Epithelial cell of umbilical artery (primary cell): ENCODE results near the gene RNF121. TPM values are rescaled to one million over a fixed set of nuclear protein-coding genes. Genes with fewer than 3 reads are reported as not detected.

Experiments used
- total RNA-seq: library from RNA; depleted of rRNA; stranded (reverse); fragments of >200 nt; gene quantifications from 2 replicates; pipeline ENCODE4 v1.2.3, GENCODE V29; 2014

Gene RNF121
- total RNA-seq, result 94.4 and 97.8 TPM in 2 replicates

DNA sequence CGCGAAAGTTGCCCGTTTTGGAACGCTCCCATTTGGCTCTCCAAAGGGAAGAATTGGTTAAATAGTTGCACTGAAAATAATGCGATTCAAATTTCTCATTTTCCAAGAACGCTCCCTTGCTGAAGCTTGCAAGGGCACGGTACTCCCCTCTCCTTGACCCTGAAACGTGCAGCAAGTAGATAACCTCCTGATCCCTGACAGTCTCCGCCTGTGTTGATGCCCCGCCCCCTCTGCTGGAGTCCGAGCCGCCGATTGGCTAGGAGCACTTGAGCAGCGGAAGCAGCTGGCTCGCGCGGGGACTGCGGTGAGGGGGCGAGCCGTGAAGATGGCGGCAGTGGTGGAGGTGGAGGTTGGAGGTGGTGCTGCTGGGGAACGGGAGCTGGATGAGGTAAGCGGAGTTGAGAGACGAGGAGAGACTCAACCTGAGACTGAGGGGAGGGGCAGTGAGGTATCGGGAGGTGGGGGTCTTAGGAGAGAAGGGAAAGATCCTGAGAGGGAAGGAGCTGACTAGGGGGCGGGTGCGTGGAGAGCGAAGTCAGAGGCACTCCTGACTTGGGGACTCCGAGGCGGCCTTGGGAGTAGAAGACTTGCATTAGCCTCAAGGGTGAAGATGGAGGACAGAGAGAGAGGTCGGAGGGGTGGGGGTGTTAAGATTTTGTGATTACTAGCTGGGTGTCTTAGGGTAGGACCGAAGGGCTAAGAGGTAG, at the start of gene RNF121:
RNF121 (plus strand) TSS at position 310 of the 707 bp plus-strand sequence; CDS start at position 326, 16 bp downstream.

DNA sequence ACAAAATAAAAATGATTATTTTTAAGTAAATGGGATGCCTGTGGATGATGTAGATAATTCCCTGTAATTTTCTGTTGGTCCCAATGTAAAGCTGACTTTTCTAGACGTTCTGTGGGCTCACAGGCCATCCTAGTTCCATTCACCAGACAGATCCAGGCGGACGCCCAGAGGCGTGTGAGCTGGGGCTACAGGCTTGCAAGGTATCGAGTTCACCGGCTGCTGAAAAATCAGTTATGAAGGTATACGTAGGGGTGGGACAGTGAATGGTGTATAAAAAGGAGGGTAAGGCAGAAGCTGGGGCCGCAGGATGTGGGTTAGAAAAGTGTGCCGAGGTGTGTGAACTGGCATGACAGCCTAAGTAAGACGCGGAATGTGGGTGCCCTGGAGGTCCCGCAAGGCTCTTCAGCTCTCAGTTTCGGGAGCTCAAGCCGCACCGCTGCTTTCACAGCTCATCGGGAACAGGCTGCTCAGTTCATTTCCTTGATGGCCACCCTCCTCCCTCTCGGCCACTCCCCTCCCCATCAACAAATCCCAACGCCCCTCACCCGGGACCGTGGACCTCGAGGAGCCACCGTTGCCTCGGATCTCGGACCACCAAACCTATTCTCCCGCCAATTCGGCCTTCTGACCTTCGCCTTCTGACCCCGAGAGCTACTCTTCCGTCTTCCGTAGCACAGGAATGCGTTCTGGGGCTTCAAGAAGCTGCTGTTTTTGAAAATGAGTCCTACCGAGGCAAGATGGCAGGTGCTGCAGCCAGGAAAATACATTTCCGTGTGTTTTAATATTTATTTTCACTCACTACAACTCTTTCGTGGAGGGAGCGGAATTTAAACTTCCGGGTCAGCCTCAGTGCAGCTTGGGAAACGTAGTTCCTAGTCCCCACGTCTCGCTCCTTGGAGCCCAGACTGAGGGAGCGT, 768 bp upstream of the RNF121 start, which contains the start of gene XNDC1N:
XNDC1N (minus strand) TSS at position 775 of the 917 bp plus-strand sequence. CDS start 5,241 bp downstream, outside the sequence.

DNA sequence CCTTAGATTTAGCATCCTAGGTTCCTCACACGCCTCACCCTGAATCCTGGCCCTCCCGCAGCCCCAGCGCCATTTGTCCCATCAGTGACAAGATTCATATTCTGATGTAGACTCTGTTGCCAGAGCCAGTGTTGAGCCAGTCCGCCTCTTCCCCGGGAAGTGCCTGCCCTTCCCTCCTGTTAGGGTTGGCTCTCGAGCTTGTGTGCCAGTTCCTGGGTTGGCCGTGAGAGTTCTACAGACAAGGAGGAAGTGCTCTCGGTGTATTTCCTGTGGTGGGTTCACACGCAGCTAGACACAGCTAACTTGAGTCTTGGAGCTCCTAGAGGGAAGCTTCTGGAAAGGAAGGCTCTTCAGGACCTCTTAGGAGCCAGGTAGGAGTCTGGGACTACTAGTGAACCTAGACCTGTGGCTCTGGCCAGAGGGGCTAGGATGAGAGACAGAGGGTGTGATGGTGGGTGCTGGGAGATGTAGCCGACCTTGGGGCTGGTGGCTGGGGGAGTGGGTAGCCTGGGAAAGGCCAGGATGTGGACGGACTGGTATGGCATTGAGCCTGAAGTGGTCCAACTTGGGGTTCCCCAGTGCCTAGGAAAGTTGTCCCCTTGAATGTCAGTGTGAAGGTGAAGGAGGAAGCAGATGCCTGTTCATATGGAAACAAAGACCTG, 69.9 kb downstream of the RNF121 start, which contains the start of gene IL18BP:
IL18BP (plus strand) TSS at position 261 of the 662 bp plus-strand sequence. CDS start 1,076 bp downstream, outside the sequence.

Other genes with a start within 250 kb of the RNF121 start
- gene DEFB108B, start 95.8 kb upstream of the RNF121 start, total RNA-seq, result not detected in 2 replicates
- not detected in 2 replicates for gene DEFB131B, start 50.6 kb upstream of the RNF121 start, total RNA-seq
- 2.6 and 9.4 TPM in 2 replicates for gene XNDC1N, start 452 bp upstream of the RNF121 start, total RNA-seq
- 7.0 and 9.1 TPM in 2 replicates for gene IL18BP, start 69.9 kb downstream of the RNF121 start, total RNA-seq
- gene NUMA1, start 151.5 kb downstream of the RNF121 start, total RNA-seq, result 114 and 117 TPM in 2 replicates
- gene LRRC51, start 151.8 kb downstream of the RNF121 start, total RNA-seq, result 3.2 and 4.2 TPM in 2 replicates
- 92.9 and 119 TPM in 2 replicates for gene LAMTOR1, start 174.3 kb downstream of the RNF121 start, total RNA-seq
- not detected in 2 replicates for gene TOMT, start 176.9 kb downstream of the RNF121 start, total RNA-seq
- gene ANAPC15, start 183.6 kb downstream of the RNF121 start, total RNA-seq, result 22.8 and 26.6 TPM in 2 replicates
- not detected in 2 replicates for gene FOLR3, start 206.7 kb downstream of the RNF121 start, total RNA-seq